Fibroblast of lung (primary cell): ENCODE measurements around the gene IKZF5. TPM values are rescaled to one million over a fixed set of nuclear protein-coding genes. Genes with fewer than 3 reads are reported as not detected.

Experiments used
- DNase-seq, 2 donors: peaks; one replicate each; pipeline versions ENCODE4 v3.0.0 to v3.0.0-alpha.2; 2010; ENCODE audit warnings: low read depth in 2 of 2
- H2AFZ ChIP-seq: 2 replicates; pipeline ENCODE4 v1.5.1; 2012; ENCODE audit warnings: low read length, control low read depth, inconsistent platforms
- H3K27ac ChIP-seq: 2 replicates; pipeline ENCODE4 v1.5.1; 2011; ENCODE audit warnings: low read length, control low read depth; ENCODE audit not compliant: insufficient read depth
- H3K27me3 ChIP-seq: 2 replicates; pipeline ENCODE4 v1.5.1; 2011; ENCODE audit warnings: mild to moderate bottlenecking, low read length; ENCODE audit not compliant: control insufficient read depth, insufficient read depth
- H3K36me3 ChIP-seq: 2 replicates; pipeline ENCODE4 v1.5.1; 2011; ENCODE audit warnings: low read length; ENCODE audit not compliant: control insufficient read depth, insufficient read depth
- H3K4me1 ChIP-seq: 2 replicates; pipeline ENCODE4 v1.5.1; 2011; ENCODE audit warnings: low read length; ENCODE audit not compliant: control insufficient read depth, insufficient read depth; ENCODE audit errors: extremely low read depth
- H3K4me2 ChIP-seq: 2 replicates; pipeline ENCODE4 v1.5.1; 2011; ENCODE audit warnings: low read length, control low read depth; ENCODE audit not compliant: insufficient read depth; ENCODE audit errors: extremely low read depth
- H3K4me3 ChIP-seq, 4 experiments: fragments of 200-600 bp in 1 of 4; sonication (generic) in 1 of 4; replicated peaks in 1 of 4; 2 replicates each; pipeline ENCODE4 v1.5.1; 2011 to 2016; ENCODE audit warnings: low read length in 4 of 4, low read depth in 3 of 4, mild to moderate bottlenecking in 3 of 4, control low read depth in 2 of 4, inconsistent platforms in 1 of 4, mixed read lengths in 1 of 4; ENCODE audit not compliant: insufficient read depth in 1 of 4; ENCODE audit errors: control extremely low read depth in 1 of 4
- H3K79me2 ChIP-seq: 2 replicates; pipeline ENCODE4 v1.5.1; 2012; ENCODE audit warnings: mild to moderate bottlenecking, low read length, inconsistent platforms; ENCODE audit not compliant: control insufficient read depth, insufficient read depth
- H3K9ac ChIP-seq: 2 replicates; pipeline ENCODE4 v1.5.1; 2011; ENCODE audit warnings: mild to moderate bottlenecking, low read length, control low read depth; ENCODE audit not compliant: insufficient read depth
- H3K9me3 ChIP-seq: 2 replicates; pipeline ENCODE4 v1.5.1; 2012; ENCODE audit warnings: low read depth, low read length; ENCODE audit not compliant: control insufficient read depth, insufficient read depth
- H4K20me1 ChIP-seq: 2 replicates; pipeline ENCODE4 v1.5.1; 2011; ENCODE audit warnings: low read length; ENCODE audit not compliant: control insufficient read depth, insufficient read depth; ENCODE audit errors: extremely low read depth
- CTCF ChIP-seq, 2 donors: IDR thresholded peaks in 1 of 2; conservative IDR thresholded peaks in 1 of 2; 1 replicate in 1 of 2; 2 replicates in 1 of 2; pipeline ENCODE4 v1.5.1; 2011 to 2012; ENCODE audit warnings: low read length in 2 of 2, control low read depth in 1 of 2, inconsistent platforms in 1 of 2, low read depth in 1 of 2, mild to moderate bottlenecking in 1 of 2
- EZH2 ChIP-seq: IDR thresholded peaks from 2 replicates; pipeline ENCODE4 v1.5.1; 2012; ENCODE audit warnings: low read length, control low read depth, mild to moderate bottlenecking; ENCODE audit errors: missing control alignments
- polyA plus RNA-seq, 2 donors: library from polyadenylated mRNA; depleted of rRNA in 1 of 2; stranded (reverse) in 1 of 2; unstranded in 1 of 2; fragments of >200 nt; gene quantifications; 2 replicates each; pipeline ENCODE4 v1.2.1, GENCODE V29; 2011 to 2012; ENCODE audit warnings: missing spikeins in 1 of 2
- total RNA-seq: library from RNA; depleted of rRNA; stranded (reverse); fragments of >200 nt; gene quantifications from 2 replicates; pipeline ENCODE4 v1.2.1, GENCODE V29; 2014

The IKZF5 gene
- total and polyA plus RNA-seq, 2 donors (not counting 1 experiment from before 2014, with no cell fraction given), result 3.1 to 12.5 TPM

GRCh38 chr10:122993797-122994336, 14.7 kb downstream of the IKZF5 start:
- Histone ChIP-seq H3K27ac (no peak overlapping the region), H3K9ac (no peak overlapping the region), H2AFZ (no peak overlapping the region), H3K36me3 (peaks cover 6% of the 10 kb centered on the region), H3K27me3 (no peaks in the 10 kb centered on the region), H3K4me1 (no peaks in the 10 kb centered on the region), H3K9me3 (no peaks in the 10 kb centered on the region), H4K20me1 (no peaks in the 10 kb centered on the region), H3K4me2 (no peak overlapping the region), H3K79me2 (no peaks in the 10 kb centered on the region), H3K4me3 (no peak overlapping the region)
- no peak for DNase-seq
- no peak for TF ChIP-seq CTCF (conservative IDR thresholded peaks at IDR 0.05 in 1 of 2, IDR thresholded peaks at IDR 0.05 in 1 of 2; ENCODE audit: low read depth in 1 of 2, low read length in 2 of 2)
- no peak for TF ChIP-seq EZH2

GRCh38 chr10:122992031-122992585, 16.5 kb downstream of the IKZF5 start:
- H3K4me2 ChIP-seq, result no peak overlapping the region
- no peaks in the 10 kb centered on the region for H3K4me1 ChIP-seq
- H3K27me3 ChIP-seq, result no peaks in the 10 kb centered on the region
- H3K27ac ChIP-seq, result no peak overlapping the region
- no peak for DNase-seq
- no peak overlapping the region for H3K4me3 ChIP-seq
- no peaks in the 10 kb centered on the region for H3K79me2 ChIP-seq
- no peak for TF ChIP-seq CTCF (conservative IDR thresholded peaks at IDR 0.05 in 1 of 2, IDR thresholded peaks at IDR 0.05 in 1 of 2; ENCODE audit: low read depth in 1 of 2, low read length in 2 of 2)
- no peaks in the 10 kb centered on the region for H3K9me3 ChIP-seq
- no peaks in the 10 kb centered on the region for H4K20me1 ChIP-seq
- peaks cover 6% of the 10 kb centered on the region for H3K36me3 ChIP-seq
- no peak overlapping the region for H2AFZ ChIP-seq
- no peak overlapping the region for H3K9ac ChIP-seq

GRCh38 chr10:122990278-122990677, 18.3 kb downstream of the IKZF5 start:
- no peaks in the 10 kb centered on the region for H3K79me2 ChIP-seq

More at GRCh38 chr10:122990278-122990677, 18.3 kb downstream of the IKZF5 start:
- Histone ChIP-seq H3K9me3 (no peaks in the 10 kb centered on the region), H4K20me1 (no peaks in the 10 kb centered on the region), H3K27me3 (no peaks in the 10 kb centered on the region), H3K4me1 (no peaks in the 10 kb centered on the region), H3K27ac (no peak overlapping the region), H3K36me3 (peaks cover 6% of the 10 kb centered on the region), H3K4me3 (no peak overlapping the region), H3K9ac (no peak overlapping the region), H3K4me2 (no peak overlapping the region), H2AFZ (no peak overlapping the region)
- TF ChIP-seq EZH2, result no peak
- no peak for TF ChIP-seq CTCF (conservative IDR thresholded peaks at IDR 0.05 in 1 of 2, IDR thresholded peaks at IDR 0.05 in 1 of 2; ENCODE audit: low read depth in 1 of 2, low read length in 2 of 2)
- no peak for DNase-seq
